SHP77 treated with DMSO at 0.1 percent for 48 hours (cell line): ENCODE results near the gene SPEM1.

ENCODE experiments used
- DNase-seq: peaks from one replicate; lab custom pipeline; 2025; lab: John Stamatoyannopoulos, UW

SPEM1 gene, protein sequence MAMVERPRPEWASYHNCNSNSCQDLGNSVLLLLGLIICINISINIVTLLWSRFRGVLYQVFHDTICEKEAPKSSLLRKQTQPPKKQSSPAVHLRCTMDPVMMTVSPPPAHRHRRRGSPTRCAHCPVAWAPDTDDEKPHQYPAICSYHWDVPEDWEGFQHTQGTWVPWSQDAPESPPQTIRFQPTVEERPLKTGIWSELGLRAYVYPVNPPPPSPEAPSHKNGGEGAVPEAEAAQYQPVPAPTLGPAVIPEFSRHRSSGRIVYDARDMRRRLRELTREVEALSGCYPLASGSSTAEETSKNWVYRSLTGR

DNA sequence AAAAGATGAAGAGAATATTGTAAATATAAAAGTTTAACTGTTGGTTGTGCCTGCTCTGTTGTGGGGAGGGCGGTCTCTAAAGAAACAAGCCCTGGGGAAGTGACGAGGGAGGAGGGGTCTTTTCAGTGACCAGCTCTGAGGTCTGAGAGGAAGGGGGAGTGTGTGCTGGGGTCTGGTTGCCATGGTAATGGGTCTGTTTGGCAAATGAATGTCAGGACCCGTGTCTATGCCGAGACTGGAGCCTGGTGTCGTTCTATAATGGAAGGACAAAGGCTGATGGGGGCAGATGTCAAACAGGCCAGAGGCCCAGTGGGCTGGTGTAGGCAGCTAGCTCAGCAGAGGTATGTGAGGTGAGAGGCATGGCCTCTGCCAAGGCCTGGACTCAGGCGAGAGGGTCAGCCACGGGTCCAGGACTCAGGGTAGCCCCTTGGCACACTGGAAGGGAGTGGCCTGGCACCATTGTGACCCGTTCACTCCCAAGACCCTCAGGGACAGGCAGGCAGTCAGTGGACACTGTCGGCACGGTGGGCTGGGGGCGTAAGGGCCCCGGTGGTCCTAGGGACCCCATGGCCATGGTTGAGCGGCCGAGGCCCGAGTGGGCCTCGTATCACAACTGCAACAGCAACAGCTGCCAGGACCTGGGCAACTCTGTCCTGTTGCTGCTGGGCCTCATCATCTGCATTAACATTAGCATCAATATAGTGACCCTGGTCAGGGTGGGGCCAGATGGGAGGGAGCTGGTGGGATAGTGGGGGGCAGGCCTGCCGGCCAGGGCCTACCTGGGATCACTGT, at the start of gene SPEM1:
Gene SPEM1 (plus strand): TSS at position 506 of the 792 bp plus-strand sequence. CDS start 61 bp downstream, at position 567.
- DNase-seq = no peak

DNA sequence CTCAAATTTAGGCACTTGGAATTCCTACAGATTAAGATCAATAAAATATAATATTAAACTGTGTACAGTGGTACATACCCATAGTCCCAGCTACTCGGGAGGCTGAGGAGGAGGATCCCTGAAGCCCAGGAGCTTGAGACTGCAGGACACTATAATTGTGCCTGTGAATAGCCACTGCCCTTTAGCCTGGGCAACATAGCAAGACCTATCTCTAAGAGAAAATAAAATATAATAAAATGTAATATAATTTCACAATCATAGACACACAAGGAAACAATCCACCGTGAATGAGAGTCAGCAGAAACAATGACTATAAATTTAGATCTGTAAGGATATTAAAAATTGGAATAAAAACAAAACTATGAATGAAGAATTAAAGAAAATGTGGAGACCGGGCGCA, 49.3 kb upstream of the SPEM1 start:
- no peak for DNase-seq

DNA sequence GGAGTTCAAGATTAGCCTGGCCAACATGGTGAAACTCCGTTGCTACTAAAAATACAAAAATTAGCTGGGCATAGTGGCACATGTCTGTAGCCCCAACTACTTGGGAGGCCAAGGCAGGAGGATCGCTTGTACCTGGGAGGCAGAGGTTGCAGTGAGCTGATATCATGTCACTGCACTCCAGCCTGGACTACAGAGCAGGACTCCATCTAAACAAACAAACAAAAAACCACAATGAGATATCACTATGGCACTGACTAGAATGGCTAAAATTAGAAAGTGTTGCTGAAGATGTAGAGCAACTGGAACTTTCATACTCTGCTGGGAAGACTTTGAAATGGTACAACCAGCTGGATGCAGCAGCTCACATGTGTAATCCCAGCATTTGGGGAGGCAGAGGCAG, 45.8 kb upstream of the SPEM1 start:
- no peak for DNase-seq

DNA sequence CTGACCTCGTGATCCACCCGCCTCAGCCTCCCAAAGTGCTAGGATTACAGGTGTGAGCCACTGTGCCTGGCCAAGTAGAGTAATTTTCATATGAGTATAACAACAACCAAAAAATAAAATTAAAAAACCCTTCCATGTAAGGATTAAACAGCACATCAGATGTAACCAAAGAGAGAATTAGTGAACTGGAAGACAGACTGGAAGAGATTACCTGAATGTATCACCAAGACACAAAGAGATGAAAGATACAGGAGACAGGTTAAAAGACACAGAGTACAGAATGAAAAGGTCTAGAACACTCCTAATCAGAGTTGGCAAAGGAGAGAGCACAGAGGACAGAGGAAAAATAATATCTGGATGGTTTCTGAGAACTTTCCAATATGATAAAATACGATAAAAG, 41.0 kb upstream of the SPEM1 start:
- DNase-seq = no peak

DNA sequence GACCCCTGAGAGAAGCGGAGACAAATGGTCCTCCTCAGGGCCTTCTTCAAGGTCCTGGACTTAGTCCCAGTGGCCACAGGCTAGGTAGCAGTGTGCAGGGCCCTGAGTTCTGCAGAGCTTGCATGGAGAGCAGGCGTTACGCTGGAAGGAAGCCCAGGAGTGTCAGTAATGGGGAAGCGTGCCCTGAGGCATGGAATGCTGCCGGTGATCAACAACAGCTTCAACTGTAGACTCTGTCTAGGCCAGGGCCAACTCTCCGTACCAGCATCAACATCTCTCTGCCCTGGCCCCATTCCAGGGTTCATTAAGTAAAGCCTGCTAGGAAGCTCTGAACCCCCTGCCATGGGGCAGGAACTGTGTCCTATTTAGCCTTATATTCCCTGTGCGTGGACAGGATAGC, 39.8 kb upstream of the SPEM1 start:
- no peak for DNase-seq

DNA sequence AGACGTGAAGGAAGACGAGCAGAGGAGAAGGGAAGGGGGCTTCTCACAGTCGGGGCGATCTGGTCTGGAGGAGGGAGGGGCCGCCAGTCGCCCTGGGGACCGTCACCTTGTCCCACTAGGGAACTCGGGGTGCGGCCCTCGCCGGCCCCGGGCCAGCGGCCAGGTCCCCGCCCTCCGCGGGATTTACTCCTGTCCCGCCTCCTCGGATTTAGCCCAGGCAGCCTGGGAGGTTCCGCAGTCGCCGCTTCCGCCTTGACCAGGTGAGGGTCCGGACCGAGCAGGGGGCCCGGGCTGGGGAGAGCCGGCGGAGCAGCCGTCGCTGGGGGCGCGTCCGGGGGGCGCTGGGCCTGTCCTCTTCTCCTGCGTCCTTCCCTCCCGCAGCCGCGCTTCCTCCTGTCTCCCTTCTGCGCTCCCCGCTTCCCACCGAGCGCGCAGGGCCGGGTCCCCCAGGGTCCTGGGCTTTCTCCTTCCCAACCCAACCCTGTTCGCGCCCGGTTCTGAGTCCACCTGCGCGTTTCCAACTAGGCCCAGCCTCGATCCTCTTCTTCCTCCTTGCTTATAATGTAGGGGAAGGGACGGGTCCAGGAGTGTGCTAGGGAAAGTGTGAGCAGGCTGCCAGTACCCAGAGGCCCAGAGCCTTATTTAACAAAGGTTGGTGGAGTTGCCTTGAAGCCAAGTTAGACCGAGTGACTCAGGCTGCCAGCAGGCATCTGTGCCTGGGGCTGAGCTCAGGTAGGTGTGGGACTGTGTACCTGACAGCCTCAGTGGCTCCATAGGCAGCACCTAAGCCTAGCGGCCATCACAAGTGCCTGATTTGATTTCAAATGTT, 39.1 kb upstream of the SPEM1 start, which contains the start of gene TNK1:
Gene TNK1 (plus strand): TSS at position 235 of the 829 bp plus-strand sequence. CDS start 1,838 bp downstream, outside the sequence.
- DNase-seq = no peak

DNA sequence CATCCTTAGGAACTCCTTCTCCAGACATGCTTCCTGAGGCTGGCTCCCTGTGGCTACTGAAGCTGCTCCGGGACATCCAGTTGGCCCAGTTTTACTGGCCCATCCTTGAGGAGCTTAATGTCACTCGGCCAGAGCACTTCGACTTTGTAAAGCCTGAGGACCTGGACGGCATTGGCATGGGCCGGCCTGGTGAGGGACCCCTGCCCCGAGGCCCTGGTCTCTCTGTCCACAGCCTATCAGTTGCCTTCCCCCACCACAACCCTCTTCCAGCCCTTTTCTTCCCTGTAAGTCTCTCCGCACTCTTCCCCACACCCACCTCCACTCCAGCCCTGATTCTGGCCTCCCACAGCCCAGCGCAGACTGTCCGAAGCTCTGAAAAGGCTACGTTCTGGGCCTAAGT, 37.2 kb upstream of the SPEM1 start:
- no peak for DNase-seq

DNA sequence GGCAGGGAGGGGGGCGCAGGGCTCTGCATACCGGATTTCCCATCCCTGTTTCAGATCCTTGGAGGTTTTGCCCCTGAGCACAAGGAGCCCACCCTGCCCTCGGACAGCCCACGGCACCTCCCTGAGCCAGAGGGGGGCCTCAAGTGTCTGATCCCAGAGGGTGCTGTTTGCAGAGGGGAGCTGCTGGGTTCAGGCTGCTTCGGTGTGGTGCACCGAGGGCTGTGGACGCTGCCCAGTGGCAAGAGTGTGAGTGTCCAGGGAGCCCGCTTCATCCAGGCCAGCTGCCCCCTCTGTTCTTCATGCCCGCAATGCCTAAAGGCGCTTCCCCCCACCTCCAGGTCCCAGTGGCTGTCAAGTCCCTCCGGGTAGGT, 36.8 kb upstream of the SPEM1 start:
- no peak for DNase-seq

DNA sequence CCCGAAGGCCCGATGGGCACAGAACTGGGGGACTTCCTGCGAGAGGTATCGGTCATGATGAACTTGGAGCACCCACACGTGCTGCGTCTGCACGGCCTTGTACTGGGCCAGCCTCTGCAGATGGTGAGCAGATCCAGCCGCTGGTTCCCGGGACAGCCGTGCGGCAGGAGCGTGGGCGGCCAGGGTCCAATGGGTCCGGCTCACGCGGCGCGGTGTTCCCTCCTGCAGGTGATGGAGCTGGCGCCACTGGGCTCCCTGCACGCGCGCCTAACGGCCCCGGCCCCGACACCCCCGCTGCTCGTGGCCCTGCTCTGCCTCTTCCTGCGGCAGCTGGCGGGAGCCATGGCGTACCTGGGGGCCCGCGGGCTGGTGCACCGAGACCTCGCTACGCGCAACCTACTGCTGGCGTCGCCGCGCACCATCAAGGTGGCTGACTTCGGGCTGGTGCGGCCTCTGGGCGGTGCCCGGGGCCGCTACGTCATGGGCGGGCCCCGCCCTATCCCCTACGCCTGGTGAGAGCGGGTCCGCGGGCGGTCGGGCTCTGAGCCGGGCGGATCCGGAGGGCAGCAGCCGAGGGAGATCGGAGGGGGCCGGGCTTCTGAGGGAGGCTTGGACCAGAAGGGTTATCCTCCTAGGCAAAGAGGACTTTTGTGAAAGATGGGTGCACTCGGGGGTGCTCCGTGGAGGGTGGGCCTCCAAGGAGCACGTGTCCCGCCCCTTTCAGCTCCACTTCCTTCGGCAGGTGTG, 36.2 kb upstream of the SPEM1 start:
- no peak for DNase-seq

DNA sequence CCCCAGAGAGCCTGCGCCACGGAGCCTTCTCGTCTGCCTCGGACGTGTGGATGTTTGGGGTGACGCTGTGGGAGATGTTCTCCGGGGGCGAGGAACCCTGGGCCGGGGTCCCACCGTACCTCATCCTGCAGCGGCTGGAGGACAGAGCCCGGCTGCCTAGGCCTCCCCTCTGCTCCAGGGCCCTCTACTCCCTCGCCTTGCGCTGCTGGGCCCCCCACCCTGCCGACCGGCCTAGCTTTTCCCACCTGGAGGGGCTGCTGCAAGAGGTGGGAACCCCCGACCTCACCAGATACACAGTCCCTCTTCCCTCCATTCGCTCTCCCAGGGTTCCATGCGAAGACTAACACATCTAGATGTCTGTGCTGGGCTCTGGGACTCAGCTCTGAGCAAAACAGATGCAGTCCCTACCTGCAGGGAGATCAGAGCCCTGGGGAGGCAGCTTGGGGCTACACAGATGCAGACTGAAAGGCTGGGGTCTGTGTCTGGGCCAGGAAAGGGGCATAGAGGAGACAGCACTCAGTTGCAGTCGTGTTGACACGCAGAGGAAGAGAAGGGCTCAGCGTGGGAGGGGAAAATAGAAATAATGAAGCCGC, 35.5 kb upstream of the SPEM1 start:
- no peak for DNase-seq

DNA sequence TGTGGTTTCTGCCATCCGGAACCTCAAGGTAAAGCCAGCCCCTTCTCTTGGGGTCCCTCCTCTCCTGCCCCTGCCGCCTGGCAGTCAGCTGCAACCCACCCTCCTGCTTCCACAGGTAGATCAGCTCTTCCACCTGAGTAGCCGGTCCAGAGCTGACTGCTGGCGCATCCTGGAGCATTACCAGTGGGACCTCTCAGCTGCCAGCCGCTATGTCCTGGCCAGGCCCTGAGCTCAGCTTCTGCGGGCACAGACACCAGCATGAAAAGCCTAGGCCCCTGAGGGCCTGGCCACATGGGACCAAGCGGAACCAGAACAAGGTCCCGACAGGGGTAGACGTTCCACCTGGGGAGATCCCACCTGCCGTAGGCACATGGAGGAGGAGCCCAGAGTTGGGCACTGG, 31.3 kb upstream of the SPEM1 start:
- DNase-seq = no peak

DNA sequence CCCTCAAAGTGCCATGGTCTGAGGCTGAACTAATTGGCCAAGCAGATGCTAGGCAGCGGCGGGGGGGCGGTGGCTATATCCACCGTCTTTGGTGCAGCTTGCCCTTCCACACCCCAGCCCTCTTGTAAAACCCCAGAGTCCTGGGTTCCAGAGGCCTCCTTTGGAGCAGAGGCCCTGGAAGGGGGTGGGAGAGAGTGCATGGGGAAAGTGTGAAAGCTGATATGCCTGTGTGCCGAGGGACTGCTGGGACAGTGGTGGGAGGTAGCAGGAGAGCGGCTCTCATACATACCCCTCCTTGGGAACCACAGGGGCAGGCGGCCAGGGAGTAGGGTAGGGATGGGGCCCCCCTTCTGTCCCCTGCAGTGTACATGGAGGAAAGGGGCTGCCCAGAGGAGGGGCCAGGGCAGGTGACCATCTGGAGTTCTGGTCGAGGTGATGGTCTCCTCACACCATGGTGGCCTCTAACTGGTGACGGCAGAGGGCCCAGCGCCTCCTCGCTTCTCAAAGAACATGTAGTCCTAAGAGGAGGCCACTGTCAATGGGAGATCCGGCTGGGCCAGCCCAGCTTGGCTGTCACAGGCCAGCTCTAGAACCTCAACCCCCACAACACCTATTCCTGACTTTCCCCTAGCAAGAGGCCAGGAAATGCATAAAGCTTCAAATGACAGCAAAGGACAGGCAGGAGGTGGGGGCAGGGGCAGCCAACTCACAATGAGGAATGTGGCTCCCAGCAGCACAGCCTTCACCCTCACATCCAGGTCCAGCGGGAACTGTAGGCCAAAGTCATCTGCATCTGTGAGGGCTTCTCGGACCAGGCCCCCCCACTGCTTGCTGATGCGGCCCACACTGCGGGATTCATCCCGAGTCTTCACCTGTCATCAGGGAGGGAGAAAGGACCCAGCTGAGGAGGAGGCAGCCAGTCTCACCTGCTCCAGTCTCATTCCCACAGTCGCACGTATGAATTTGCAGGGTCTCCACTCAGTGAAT, 29.9 kb upstream of the SPEM1 start:
- no peak for DNase-seq

DNA sequence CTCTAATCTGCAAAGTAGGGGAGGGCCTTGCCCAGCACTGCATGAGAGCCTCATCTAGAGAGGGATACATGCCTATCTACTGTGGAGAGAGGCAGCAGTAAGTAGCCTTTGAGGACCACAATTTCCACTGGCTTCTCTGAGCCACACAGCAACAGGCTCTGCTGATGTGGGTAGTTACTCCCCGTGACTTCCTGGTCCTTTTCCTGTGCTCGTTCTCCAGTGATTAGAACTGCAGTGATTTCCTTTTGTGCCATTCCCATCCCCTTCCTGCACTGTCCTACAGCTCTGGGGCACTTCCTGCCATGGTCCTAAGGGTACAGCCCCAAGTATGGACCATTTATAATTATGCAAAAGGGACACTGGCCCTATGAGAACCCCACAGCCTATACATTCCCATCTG, 28.8 kb upstream of the SPEM1 start:
- DNase-seq = no peak

DNA sequence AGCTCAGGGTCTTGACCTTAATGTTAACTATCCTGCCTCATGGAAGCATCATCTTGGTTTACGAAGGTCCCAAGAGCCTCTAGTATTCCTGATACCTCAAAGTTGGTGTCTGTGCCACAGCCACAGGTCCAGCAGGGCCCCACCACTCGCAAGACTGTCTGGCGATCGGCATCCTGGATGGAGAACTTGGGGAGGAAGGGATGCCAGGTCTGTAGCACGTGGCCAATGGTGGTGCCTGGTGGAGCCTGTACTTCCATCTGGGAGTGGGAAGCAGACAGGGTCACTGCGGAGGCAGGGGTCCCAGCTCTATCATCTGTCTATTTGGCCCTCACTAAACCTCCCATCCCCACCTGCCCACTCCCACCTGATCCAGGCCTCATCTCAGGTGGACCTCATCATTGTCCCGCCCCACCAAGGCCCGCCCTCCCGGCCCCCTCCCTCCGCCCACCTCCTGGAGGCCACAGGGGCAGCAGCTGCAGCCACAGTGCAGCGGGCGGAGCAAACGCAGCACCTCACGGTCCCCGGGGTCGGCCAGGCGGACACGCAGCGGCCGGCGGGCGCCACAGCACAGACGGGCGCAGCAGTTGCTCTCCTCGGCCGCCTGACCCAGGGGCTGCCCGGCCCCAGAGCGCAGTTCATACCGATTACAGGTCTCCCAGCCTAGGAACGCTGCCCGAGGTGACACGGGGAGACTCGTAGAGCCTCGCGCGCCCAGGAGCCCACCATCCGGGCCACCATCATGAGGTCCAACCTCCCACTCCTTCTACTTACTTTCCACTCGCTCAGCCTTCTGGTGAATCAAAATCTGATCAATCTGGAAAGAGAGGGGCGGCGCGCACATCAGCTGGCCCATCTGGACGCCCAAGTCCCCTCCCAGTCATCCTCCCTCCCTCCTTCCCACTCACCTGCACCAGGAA, 27.2 kb upstream of the SPEM1 start:
- no peak for DNase-seq

DNA sequence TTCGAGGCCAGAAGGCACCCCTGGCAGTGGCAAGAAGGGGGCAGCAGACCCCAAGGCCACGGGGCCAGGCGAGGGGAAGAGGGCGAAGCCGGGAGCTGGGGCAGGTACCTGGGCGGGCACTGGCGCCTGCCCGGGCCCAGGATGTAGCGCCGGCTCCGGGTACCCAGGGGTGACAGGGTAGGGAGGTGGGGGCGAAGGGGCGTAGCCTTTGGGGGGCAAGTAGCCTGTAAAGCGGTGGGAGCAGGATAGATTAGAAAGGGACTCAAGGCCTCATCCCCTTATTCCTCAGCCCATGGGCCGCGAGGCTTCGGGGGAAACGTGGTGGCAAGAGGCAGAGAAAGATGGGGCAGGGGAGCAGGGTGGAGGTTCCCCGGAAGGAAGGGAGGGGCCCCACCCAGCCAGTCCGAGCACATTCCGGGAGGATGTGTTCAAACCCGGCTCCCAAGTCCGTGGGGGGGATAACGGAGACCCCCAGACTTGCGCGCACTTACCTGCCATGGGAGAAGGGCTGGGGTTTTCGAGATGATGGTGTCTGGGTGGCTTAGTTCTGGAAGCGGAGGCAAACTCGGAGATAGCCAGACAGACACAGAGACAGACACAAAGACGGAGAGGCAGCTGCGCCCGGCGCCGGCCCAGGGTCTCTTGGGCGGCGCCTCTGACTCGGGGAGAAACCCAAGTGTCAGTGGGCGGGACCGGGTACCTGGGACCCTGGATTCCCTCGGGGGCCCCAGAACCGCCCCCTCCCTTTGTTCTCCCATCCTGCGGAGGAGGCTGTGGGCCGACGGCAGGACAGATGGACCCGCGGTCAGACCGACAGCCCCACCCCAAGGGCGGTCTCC, 26.3 kb upstream of the SPEM1 start:
- no peak for DNase-seq

DNA sequence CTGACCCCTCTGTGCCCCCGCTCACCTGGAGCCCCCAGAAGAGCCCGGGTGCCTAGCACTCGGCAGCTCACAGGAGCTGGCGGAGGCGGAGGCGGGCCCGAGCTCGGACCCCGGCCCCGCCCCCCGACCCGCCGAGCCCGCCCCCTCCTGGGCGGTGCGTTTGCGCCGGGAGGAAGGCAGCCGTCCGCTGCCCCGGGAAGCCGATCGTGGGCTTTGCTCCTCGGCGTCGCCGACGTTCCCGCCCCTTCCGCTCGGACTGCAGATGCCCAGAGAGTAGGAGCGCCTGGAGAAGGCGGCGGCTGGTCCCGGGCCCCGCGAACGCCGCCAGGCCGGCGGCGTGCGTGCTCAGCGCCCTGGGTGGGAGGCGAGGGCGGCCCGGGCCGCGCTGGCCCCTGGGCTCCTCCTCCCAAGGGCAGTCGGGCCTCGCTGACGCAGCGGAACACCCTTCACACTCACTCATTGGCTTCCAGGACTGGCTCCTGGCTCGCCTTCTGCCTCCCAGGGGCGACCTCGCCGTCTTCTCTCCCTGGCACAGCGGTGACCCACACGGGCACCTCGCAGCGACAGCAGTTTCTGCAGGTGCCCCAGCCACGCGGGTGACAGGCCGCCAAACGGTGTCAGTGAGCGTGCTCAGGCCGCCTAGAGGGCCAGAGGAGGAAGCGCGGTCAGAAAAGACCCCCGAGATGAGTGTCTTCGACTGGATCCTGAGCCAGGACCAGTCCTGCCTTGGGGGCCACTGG, 25.5 kb upstream of the SPEM1 start, which contains the start of gene PLSCR3:
Gene PLSCR3 (minus strand): TSS at position 74 of the 740 bp plus-strand sequence. CDS start 415 bp downstream, outside the sequence.
- peak; percentile 80 for DNase-seq

DNA sequence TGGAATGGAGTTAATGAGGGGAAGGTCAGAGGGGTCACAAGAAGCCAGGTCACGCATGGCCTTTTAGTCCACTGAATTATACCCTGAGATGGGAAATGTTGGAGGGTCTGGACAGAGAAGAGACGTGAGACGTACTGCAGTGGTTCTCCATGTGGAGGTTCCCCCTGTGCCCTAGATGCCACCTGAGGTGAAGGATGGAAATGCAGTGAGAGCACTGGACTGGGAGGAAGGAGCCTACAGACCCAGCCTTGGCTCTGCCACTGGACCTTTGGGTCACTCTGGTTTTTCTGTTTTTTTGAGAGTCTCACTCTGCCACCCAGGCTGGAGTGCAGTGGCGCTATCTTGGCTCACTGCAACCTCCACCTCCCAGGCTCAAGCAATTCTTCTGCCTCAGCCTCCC, 24.0 kb upstream of the SPEM1 start:
- no peak for DNase-seq
